Measurements from ENCODE around the gene SLC2A4.
"Not testable (repeated sequence)": the region's sequence is repeated elsewhere in the genome, so short reads cannot be mapped to it uniquely, and the experiment has no call there.

The SLC2A4 gene

GRCh38 chr17:7241783-7242716 lies 39.5 kb upstream of the SLC2A4 start, which contains the start of gene GABARAP:
Gene GABARAP, minus strand, starts transcription at chr17:7242449. Its CDS starts 119 bp downstream, at chr17:7242330.
- Mint-ChIP-seq H3K27ac (peak within 1 kb of the TSS; percentile 98), H3K4me3 (peak within 1 kb of the TSS; percentile 90), H3K4me1 (peaks cover 43% of the 10 kb centered on the region), H3K27me3 (no peaks in the 10 kb centered on the region), H3K9me3 (no peaks in the 10 kb centered on the region), H3K36me3 (peaks cover 10% of the 10 kb centered on the region)

GRCh38 chr17:7242717-7243452 lies 38.6 kb upstream of the SLC2A4 start:
- peak overlapping the region; percentile 98 for H3K27ac Mint-ChIP-seq
- H3K4me3 Mint-ChIP-seq: peak overlapping the region; percentile 90
- no peaks in the 10 kb centered on the region for H3K27me3 Mint-ChIP-seq
- no peaks in the 10 kb centered on the region for H3K9me3 Mint-ChIP-seq
- peaks cover 9% of the 10 kb centered on the region for H3K36me3 Mint-ChIP-seq
- H3K4me1 Mint-ChIP-seq: peaks cover 40% of the 10 kb centered on the region

GRCh38 chr17:7243453-7243729 lies 38.1 kb upstream of the SLC2A4 start:
- Mint-ChIP-seq H3K36me3 (peaks cover 9% of the 10 kb centered on the region), H3K4me3 (peak overlapping the region; percentile 90), H3K27me3 (no peaks in the 10 kb centered on the region), H3K4me1 (peaks cover 41% of the 10 kb centered on the region), H3K27ac (peak overlapping the region; percentile 95), H3K9me3 (no peaks in the 10 kb centered on the region)

- H3K9me3 Mint-ChIP-seq, H3K4me3 Mint-ChIP-seq, H3K36me3 Mint-ChIP-seq, H3K27ac Mint-ChIP-seq, H3K27me3 Mint-ChIP-seq: not testable (repeated sequence)
- H3K4me1 Mint-ChIP-seq: peaks cover 45% of the 10 kb centered on the region
Observed at GRCh38 chr17:7243838-7244237, 37.7 kb upstream of the SLC2A4 start.

GRCh38 chr17:7246779-7247178 lies 34.7 kb upstream of the SLC2A4 start:
- no peak overlapping the region for H3K27ac Mint-ChIP-seq

GRCh38 chr17:7248796-7249195 lies 32.7 kb upstream of the SLC2A4 start:
- Mint-ChIP-seq H3K9me3 (no peaks in the 10 kb centered on the region), H3K36me3 (peaks cover 2% of the 10 kb centered on the region), H3K27ac (peak overlapping the region; percentile 55), H3K4me3 (peak overlapping the region; percentile 92), H3K4me1 (peaks cover 36% of the 10 kb centered on the region), H3K27me3 (no peaks in the 10 kb centered on the region)

More at GRCh38 chr17:7246779-7247178, 34.7 kb upstream of the SLC2A4 start:
- no peaks in the 10 kb centered on the region for H3K9me3 Mint-ChIP-seq
- H3K4me3 Mint-ChIP-seq: no peak overlapping the region
- no peaks in the 10 kb centered on the region for H3K27me3 Mint-ChIP-seq
- H3K36me3 Mint-ChIP-seq: peaks cover 3% of the 10 kb centered on the region
- peaks cover 39% of the 10 kb centered on the region for H3K4me1 Mint-ChIP-seq

- Mint-ChIP-seq H3K27ac (peak overlapping the region; percentile 53), H3K9me3 (no peaks in the 10 kb centered on the region), H3K27me3 (no peaks in the 10 kb centered on the region), H3K4me3 (peak overlapping the region; percentile 92), H3K4me1 (peaks cover 39% of the 10 kb centered on the region), H3K36me3 (peaks cover 4% of the 10 kb centered on the region)
Observed at GRCh38 chr17:7249214-7249613, 32.3 kb upstream of the SLC2A4 start.

- Mint-ChIP-seq H3K9me3 (no peaks in the 10 kb centered on the region), H3K27me3 (no peaks in the 10 kb centered on the region), H3K36me3 (peaks cover 6% of the 10 kb centered on the region), H3K4me3 (peak overlapping the region; percentile 92), H3K4me1 (peaks cover 43% of the 10 kb centered on the region), H3K27ac (peak overlapping the region; percentile 59)
Observed at GRCh38 chr17:7249830-7250229, 31.7 kb upstream of the SLC2A4 start.

GRCh38 chr17:7250695-7251627 lies 30.6 kb upstream of the SLC2A4 start:
- peak overlapping the region; percentile 92 for H3K4me3 Mint-ChIP-seq

GRCh38 chr17:7251661-7252175 lies 29.8 kb upstream of the SLC2A4 start, which contains the start of gene CTDNEP1:
Gene CTDNEP1, minus strand, starts transcription at chr17:7251734. Its CDS starts 438 bp downstream, at chr17:7251296.
- Mint-ChIP-seq H3K27ac (peak within 1 kb of the TSS; percentile 99), H3K4me1 (peaks cover 39% of the 10 kb centered on the region), H3K27me3 (no peaks in the 10 kb centered on the region), H3K4me3 (peak within 1 kb of the TSS; percentile 92), H3K9me3 (no peaks in the 10 kb centered on the region), H3K36me3 (peaks cover 7% of the 10 kb centered on the region)

More at GRCh38 chr17:7250695-7251627, 30.6 kb upstream of the SLC2A4 start:
- Mint-ChIP-seq H3K27ac (peak overlapping the region; percentile 93), H3K4me1 (peaks cover 44% of the 10 kb centered on the region), H3K36me3 (peaks cover 7% of the 10 kb centered on the region), H3K9me3 (no peaks in the 10 kb centered on the region), H3K27me3 (no peaks in the 10 kb centered on the region)

GRCh38 chr17:7252176-7253043 lies 29.1 kb upstream of the SLC2A4 start, which contains the start of gene ELP5:
Gene ELP5, plus strand, starts transcription at chr17:7252215. Its CDS starts 336 bp downstream, at chr17:7252551.
- Mint-ChIP-seq H3K27me3 (no peaks in the 10 kb centered on the region), H3K27ac (peak within 1 kb of the TSS; percentile 99), H3K9me3 (no peaks in the 10 kb centered on the region), H3K4me3 (peak within 1 kb of the TSS; percentile 92), H3K36me3 (peaks cover 7% of the 10 kb centered on the region), H3K4me1 (peaks cover 39% of the 10 kb centered on the region)

- no peaks in the 10 kb centered on the region for H3K27me3 Mint-ChIP-seq
- no peaks in the 10 kb centered on the region for H3K9me3 Mint-ChIP-seq
- peak overlapping the region; percentile 99 for H3K27ac Mint-ChIP-seq
- peak overlapping the region; percentile 92 for H3K4me3 Mint-ChIP-seq
- H3K4me1 Mint-ChIP-seq: peaks cover 39% of the 10 kb centered on the region
- H3K36me3 Mint-ChIP-seq: peaks cover 7% of the 10 kb centered on the region
Observed at GRCh38 chr17:7253082-7253481, 28.4 kb upstream of the SLC2A4 start.

- Mint-ChIP-seq H3K4me1 (peaks cover 27% of the 10 kb centered on the region), H3K9me3 (no peaks in the 10 kb centered on the region), H3K4me3 (no peak overlapping the region), H3K27me3 (no peaks in the 10 kb centered on the region), H3K36me3 (peaks cover 11% of the 10 kb centered on the region), H3K27ac (no peak overlapping the region)
Observed at GRCh38 chr17:7254511-7254910, 27.0 kb upstream of the SLC2A4 start.

Measured in activated naive CD4-positive, alpha-beta T cell treated with anti-CD3 and anti-CD28 coated beads, Interleukin-2, amount 50 U/mL, for 24 hours (primary cell).